ENCODE measurements around the gene NASP. TPM values are rescaled to one million over a fixed set of nuclear protein-coding genes. Genes with fewer than 3 reads are reported as not detected.

Gene NASP
- total and polyA plus RNA-seq, 2 experiments from 2014 or later: 294 to 1,039 TPM

- TF ChIP-seq CTCF (conservative IDR thresholded peaks at IDR 0.05; ENCODE audit: low read depth in 2 of 2): no peak
- Histone ChIP-seq H2AFZ (no peak overlapping the region), H3K4me1 (ENCODE audit: insufficient read depth) (peaks cover 24% of the 10 kb centered on the region), H3K9me2 (ENCODE audit: insufficient read depth) (no peaks in the 10 kb centered on the region), H3F3A (replicated peaks; ENCODE audit: low read depth) (peaks cover 10% of the 10 kb centered on the region; the same call in 1 of the 2 replicates), H3K79me2 (replicated peaks; ENCODE audit: insufficient read depth) (peaks cover 65% of the 10 kb centered on the region), H3K27ac (ENCODE audit: low read depth) (peak overlapping the region; percentile 96), H4K20me1 (replicated peaks; ENCODE audit: insufficient read depth) (peaks cover 45% of the 10 kb centered on the region), H3K4me2 (peak overlapping the region; percentile 95), H3K36me3 (ENCODE audit: insufficient read depth) (peaks cover 19% of the 10 kb centered on the region), H3K4me3 (peak overlapping the region; percentile 89), H3K27me3 (ENCODE audit: insufficient read depth) (no peaks in the 10 kb centered on the region)
- Mint-ChIP-seq H3K27ac (peak overlapping the region; percentile 100), H3K9me3 (peaks cover 2% of the 10 kb centered on the region; the same call in 2 of the 3 replicates), H3K4me1 (peaks cover 27% of the 10 kb centered on the region), H3K36me3 (ENCODE audit: low read depth) (peaks cover 46% of the 10 kb centered on the region), H3K27me3 (ENCODE audit: insufficient read depth, low read depth, poor library complexity) (peaks cover 16% of the 10 kb centered on the region), H3K4me3 (peak overlapping the region; percentile 100)
- ATAC-seq (no peak), DNase-seq (ENCODE audit: low spot score) (no peak)
Observed at GRCh38 chr1:45585110-45585426, 1.2 kb downstream of the NASP start.

DNA sequence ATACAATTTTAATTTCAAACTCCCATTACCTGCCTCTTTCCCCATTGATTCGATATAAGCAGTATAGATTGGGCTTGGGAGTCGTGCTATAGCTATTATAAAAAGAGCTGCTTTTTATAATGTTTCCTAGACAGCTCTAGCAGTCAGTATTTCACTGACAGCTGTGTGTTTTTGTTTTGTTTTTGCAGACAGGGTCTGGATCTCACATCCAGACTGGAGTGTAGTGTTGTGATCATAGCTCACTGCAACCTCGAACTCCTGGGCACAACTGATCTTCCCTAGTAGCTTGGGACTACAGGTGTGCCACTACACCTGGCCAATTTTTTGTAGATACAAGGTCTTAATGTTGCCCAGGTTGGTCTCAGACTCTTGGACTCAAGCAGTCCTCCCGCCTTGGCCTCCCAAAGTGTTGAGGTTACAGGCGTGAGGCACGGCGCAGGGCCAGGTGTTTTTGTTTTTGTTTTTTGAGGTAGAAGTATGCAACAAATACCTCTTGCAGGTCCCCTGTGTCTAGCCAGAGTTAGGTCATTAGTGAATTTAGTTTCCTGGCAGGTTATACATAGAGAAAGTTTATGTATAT is 1.7 kb downstream of the NASP start:
- peaks cover 11% of the 10 kb centered on the region; the same call in 1 of the 2 replicates for H3F3A ChIP-seq (replicated peaks; ENCODE audit: low read depth)
- H4K20me1 ChIP-seq (replicated peaks; ENCODE audit: insufficient read depth): peaks cover 51% of the 10 kb centered on the region
- H3K36me3 Mint-ChIP-seq (ENCODE audit: low read depth): peaks cover 48% of the 10 kb centered on the region
- ATAC-seq (no peak), DNase-seq (ENCODE audit: low spot score) (no peak)
- peak overlapping the region; percentile 100 for H3K4me3 Mint-ChIP-seq
- H3K9me2 ChIP-seq (ENCODE audit: insufficient read depth): no peaks in the 10 kb centered on the region
- peaks cover 27% of the 10 kb centered on the region for H3K4me1 Mint-ChIP-seq
- H2AFZ ChIP-seq: no peak overlapping the region
- no peaks in the 10 kb centered on the region for H3K27me3 ChIP-seq (ENCODE audit: insufficient read depth)
- H3K4me2 ChIP-seq: peak overlapping the region; percentile 95
- peak overlapping the region; percentile 89 for H3K4me3 ChIP-seq
- H3K27me3 Mint-ChIP-seq (ENCODE audit: insufficient read depth, low read depth, poor library complexity): peaks cover 16% of the 10 kb centered on the region
- peaks cover 70% of the 10 kb centered on the region for H3K79me2 ChIP-seq (replicated peaks; ENCODE audit: insufficient read depth)
- TF ChIP-seq, protein P1, sequence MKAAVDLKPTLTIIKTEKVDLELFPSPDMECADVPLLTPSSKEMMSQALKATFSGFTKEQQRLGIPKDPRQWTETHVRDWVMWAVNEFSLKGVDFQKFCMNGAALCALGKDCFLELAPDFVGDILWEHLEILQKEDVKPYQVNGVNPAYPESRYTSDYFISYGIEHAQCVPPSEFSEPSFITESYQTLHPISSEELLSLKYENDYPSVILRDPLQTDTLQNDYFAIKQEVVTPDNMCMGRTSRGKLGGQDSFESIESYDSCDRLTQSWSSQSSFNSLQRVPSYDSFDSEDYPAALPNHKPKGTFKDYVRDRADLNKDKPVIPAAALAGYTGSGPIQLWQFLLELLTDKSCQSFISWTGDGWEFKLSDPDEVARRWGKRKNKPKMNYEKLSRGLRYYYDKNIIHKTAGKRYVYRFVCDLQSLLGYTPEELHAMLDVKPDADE (IDR thresholded peaks at IDR 0.05): no peak
- TF ChIP-seq NANOG (IDR thresholded peaks at IDR 0.05; ENCODE audit: borderline replicate concordance): no peak
- no peak for TF ChIP-seq ZNF331 (CRISPR knock-in tag; IDR thresholded peaks at IDR 0.05; ENCODE audit: low read depth)
- TF ChIP-seq STAT1 (IDR thresholded peaks at IDR 0.05; ENCODE audit: unreplicated experiment): no peak
- TF ChIP-seq EZH2phosphoT487 (IDR thresholded peaks at IDR 0.05; ENCODE audit: unreplicated experiment): no peak
- no peak for TF ChIP-seq ZNF114 (CRISPR knock-in tag; IDR thresholded peaks at IDR 0.05)
- H3K4me1 ChIP-seq (ENCODE audit: insufficient read depth): peaks cover 24% of the 10 kb centered on the region
- H3K27ac Mint-ChIP-seq: peak overlapping the region; percentile 100
- peaks cover 2% of the 10 kb centered on the region; the same call in 2 of the 3 replicates for H3K9me3 Mint-ChIP-seq
- H3K27ac ChIP-seq (ENCODE audit: low read depth): peak overlapping the region; percentile 96
- peaks cover 19% of the 10 kb centered on the region for H3K36me3 ChIP-seq (ENCODE audit: insufficient read depth)

DNA sequence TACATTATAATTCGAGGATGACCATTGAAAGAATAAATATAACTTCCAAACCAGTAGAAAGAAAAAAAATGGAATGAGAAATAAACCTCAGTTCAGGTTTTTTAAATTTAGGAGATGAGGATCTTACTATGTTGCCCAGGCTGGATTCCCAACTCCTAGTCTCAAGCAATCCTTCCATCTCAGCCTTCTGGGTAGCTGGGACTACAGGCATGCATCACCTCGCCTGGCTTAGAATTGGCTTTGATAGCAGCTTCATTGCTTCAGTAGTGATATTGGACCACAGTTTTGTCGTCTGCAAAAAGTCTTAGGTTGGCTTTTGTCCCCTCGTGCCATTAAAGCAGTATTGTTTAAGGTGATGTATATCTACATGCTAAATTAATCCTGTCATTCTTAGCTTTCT is 2.9 kb downstream of the NASP start:
- H3K4me3 Mint-ChIP-seq: peak overlapping the region; percentile 100
- Histone ChIP-seq H4K20me1 (replicated peaks; ENCODE audit: insufficient read depth) (peaks cover 62% of the 10 kb centered on the region), H2AFZ (no peak overlapping the region), H3K4me1 (ENCODE audit: insufficient read depth) (peaks cover 24% of the 10 kb centered on the region), H3K79me2 (replicated peaks; ENCODE audit: insufficient read depth) (peaks cover 82% of the 10 kb centered on the region), H3K27ac (ENCODE audit: low read depth) (peak overlapping the region; percentile 88; the same call in 1 of the 2 replicates), H3F3A (replicated peaks; ENCODE audit: low read depth) (peaks cover 16% of the 10 kb centered on the region; the same call in 1 of the 2 replicates), H3K27me3 (ENCODE audit: insufficient read depth) (no peaks in the 10 kb centered on the region), H3K9me2 (ENCODE audit: insufficient read depth) (no peaks in the 10 kb centered on the region), H3K4me2 (peak overlapping the region; percentile 95), H3K36me3 (ENCODE audit: insufficient read depth) (peaks cover 31% of the 10 kb centered on the region), H3K4me3 (peak overlapping the region; percentile 89)
- DNase-seq (ENCODE audit: low spot score) (no peak), ATAC-seq (no peak)
- H3K27ac Mint-ChIP-seq: no peak overlapping the region
- peaks cover 60% of the 10 kb centered on the region for H3K36me3 Mint-ChIP-seq (ENCODE audit: low read depth)
- peaks cover 2% of the 10 kb centered on the region; the same call in 2 of the 3 replicates for H3K9me3 Mint-ChIP-seq
- H3K4me1 Mint-ChIP-seq: peaks cover 30% of the 10 kb centered on the region
- H3K27me3 Mint-ChIP-seq (ENCODE audit: insufficient read depth, low read depth, poor library complexity): peaks cover 16% of the 10 kb centered on the region
- no peak for TF ChIP-seq REST (IDR thresholded peaks at IDR 0.05; ENCODE audit: unreplicated experiment)
- no peak for TF ChIP-seq CREB1 (CRISPR knock-in tag; IDR thresholded peaks at IDR 0.05; ENCODE audit: low read depth)
- no peak for TF ChIP-seq EZH2phosphoT487 (IDR thresholded peaks at IDR 0.05; ENCODE audit: unreplicated experiment)
- TF ChIP-seq, protein P1 (IDR thresholded peaks at IDR 0.05): no peak
- no peak for TF ChIP-seq NANOG (IDR thresholded peaks at IDR 0.05; ENCODE audit: borderline replicate concordance)
- TF ChIP-seq POLR2AphosphoS5 (IDR thresholded peaks at IDR 0.05; ENCODE audit: low read depth): no peak
- TF ChIP-seq ZNF331 (CRISPR knock-in tag; IDR thresholded peaks at IDR 0.05; ENCODE audit: low read depth): no peak
- TF ChIP-seq EZH2 (IDR thresholded peaks at IDR 0.05; ENCODE audit: low read depth, unreplicated experiment): no peak
- TF ChIP-seq ZNF114 (CRISPR knock-in tag; IDR thresholded peaks at IDR 0.05): no peak
